OCI-LY7 (cell line): ENCODE data around the gene STOM. TPM values are rescaled to one million over a fixed set of nuclear protein-coding genes. Genes with fewer than 3 reads are reported as not detected.

ENCODE experiments used
- BruUV-seq: library from RNA; stranded (reverse); fragments of 400-500 nt; replicated peaks from 2 replicates; lab custom pipeline; 2021; lab: Mats Ljungman, UMichigan
- CTCF ChIA-PET: fragments of 300-600 bp; sonication (Branson Sonifier 250); formaldehyde crosslinking; loops from one replicate; lab custom pipeline; 2022; ENCODE audit warnings: antibody characterized with exemption; ENCODE audit not compliant: unreplicated experiment; lab: Charles Lee
- POLR2A ChIA-PET: fragments of 300-600 bp; sonication (Branson Sonifier 250); formaldehyde crosslinking; loops from one replicate; lab custom pipeline; 2022; ENCODE audit warnings: antibody characterized with exemption; lab: Charles Lee
- DNase-seq: peaks from one replicate; pipeline ENCODE4 v3.0.0-alpha.2; 2015; ENCODE audit warnings: low spot score
- H2AFZ ChIP-seq: fragments of 200-600 bp; sonication (generic), shearing (Covaris generic); 2 replicates; pipeline ENCODE4 v1.6.1; 2014; ENCODE audit warnings: mild to moderate bottlenecking, antibody characterized with exemption, low read length, moderate library complexity
- H3K27ac ChIP-seq: fragments of 200-600 bp; sonication (generic); 2 replicates; pipeline ENCODE4 v1.5.1; 2014; ENCODE audit warnings: mixed run types, low read depth, mild to moderate bottlenecking, moderate library complexity, low read length, inconsistent platforms; ENCODE audit not compliant: poor library complexity, severe bottlenecking
- H3K36me3 ChIP-seq: fragments of 200-600 bp; sonication (generic); 2 replicates; pipeline ENCODE4 v1.6.1; 2014; ENCODE audit warnings: mild to moderate bottlenecking, antibody characterized with exemption, low read length, moderate library complexity, mixed read lengths; ENCODE audit not compliant: insufficient read depth
- H3K4me1 ChIP-seq: fragments of 200-600 bp; sonication (generic); 2 replicates; pipeline ENCODE4 v1.5.1; 2014; ENCODE audit warnings: mild to moderate bottlenecking, low read length; ENCODE audit not compliant: insufficient read depth, poor library complexity, severe bottlenecking
- H3K4me2 ChIP-seq: fragments of 200-600 bp; sonication (generic); 2 replicates; pipeline ENCODE4 v1.6.1; 2014; ENCODE audit warnings: mild to moderate bottlenecking, low read length
- H3K4me3 ChIP-seq: fragments of 200-600 bp; sonication (generic); 2 replicates; pipeline ENCODE4 v1.5.1; 2014; ENCODE audit warnings: mild to moderate bottlenecking, low read depth, low read length; ENCODE audit not compliant: poor library complexity, severe bottlenecking
- H3K79me2 ChIP-seq: fragments of 200-600 bp; sonication (generic); 2 replicates; pipeline ENCODE4 v1.6.1; 2016; ENCODE audit warnings: low read depth, mild to moderate bottlenecking, low read length, moderate library complexity, mixed read lengths; ENCODE audit not compliant: insufficient read depth
- H3K9me2 ChIP-seq: fragments of 200-600 bp; sonication (generic); 2 replicates; pipeline ENCODE4 v1.6.1; 2016; ENCODE audit warnings: mild to moderate bottlenecking, low read length, mixed read lengths; ENCODE audit not compliant: insufficient read depth
- H3K9me3 ChIP-seq: fragments of 200-600 bp; sonication (generic); 2 replicates; pipeline ENCODE4 v1.6.1; 2014; ENCODE audit warnings: mild to moderate bottlenecking, mixed run types, low read length, mixed read lengths
- H4K20me1 ChIP-seq: fragments of 200-600 bp; sonication (generic); 2 replicates; pipeline ENCODE4 v1.6.1; 2014; ENCODE audit warnings: mild to moderate bottlenecking, antibody characterized with exemption, low read length, moderate library complexity, mixed read lengths; ENCODE audit not compliant: insufficient read depth
- CTCF ChIP-seq: fragments of 200-600 bp; sonication (generic); conservative IDR thresholded peaks from 2 replicates; pipeline ENCODE4 v1.5.1; 2014; ENCODE audit warnings: mild to moderate bottlenecking, antibody characterized with exemption, low read length, moderate library complexity, mixed read lengths
- EZH2phosphoT487 ChIP-seq: fragments of 200-600 bp; sonication (generic); IDR thresholded peaks from 2 replicates; pipeline ENCODE4 v1.6.1; 2018; ENCODE audit warnings: low read depth, borderline replicate concordance, mild to moderate bottlenecking, mixed run types, antibody characterized with exemption, low read length, moderate library complexity, mixed read lengths
- intact Hi-C: fragments of 100-400 bp; cut with micrococcal nuclease; formaldehyde crosslinking; loops from one replicate; pipeline ENCODE4 v1.10.0; 2022; ENCODE audit not compliant: unreplicated experiment
- total RNA-seq, 2 experiments: library from RNA; depleted of rRNA in 1 of 2; stranded (reverse); fragments of >200 nt in 1 of 2; shearing (Covaris generic) in 1 of 2; gene quantifications; 2 replicates each; pipeline ENCODE4 v1.2.3, GENCODE V29; 2014 to 2022

Gene STOM
- total RNA-seq, 2 experiments from 2014 or later: 5.7 to 7.3 TPM

GRCh38 chr9:121331992-121332685 is 37.9 kb downstream of the STOM start:
- POLR2A ChIA-PET: interaction anchor here (0.6 kb wide), 1 partner anchor 64 kb away, joined by 3 read pairs; no protein-coding TSS in a partner anchor
- TF ChIP-seq EZH2phosphoT487 (no peak), CTCF (no peak)
- peaks cover 9% of the 10 kb centered on the region for H3K4me1 ChIP-seq
- H3K4me3 ChIP-seq: no peak overlapping the region
- no peak overlapping the region for H3K4me2 ChIP-seq
- H3K36me3 ChIP-seq: no peaks in the 10 kb centered on the region
- DNase-seq: no peak
- no peak overlapping the region for H3K27ac ChIP-seq
- CTCF ChIA-PET: no interaction called here
- intact Hi-C loops: no loop called here
- H3K9me3 ChIP-seq: no peaks in the 10 kb centered on the region
- H2AFZ ChIP-seq: no peak overlapping the region
- BruUV-seq: no TSS peak
- H3K9me2 ChIP-seq: no peaks in the 10 kb centered on the region
- H4K20me1 ChIP-seq: no peaks in the 10 kb centered on the region
- no peaks in the 10 kb centered on the region for H3K79me2 ChIP-seq

GRCh38 chr9:121331549-121331948 is 38.5 kb downstream of the STOM start:
- no peaks in the 10 kb centered on the region for H3K9me3 ChIP-seq
- POLR2A ChIA-PET: interaction anchor here (0.6 kb wide), 1 partner anchor 64 kb away, joined by 3 read pairs; no protein-coding TSS in a partner anchor
- H3K4me2 ChIP-seq: no peak overlapping the region
- H3K27ac ChIP-seq: no peak overlapping the region
- no peaks in the 10 kb centered on the region for H3K36me3 ChIP-seq
- no peak overlapping the region for H3K4me3 ChIP-seq
- no peaks in the 10 kb centered on the region for H3K79me2 ChIP-seq
- H2AFZ ChIP-seq: no peak overlapping the region
- H4K20me1 ChIP-seq: no peaks in the 10 kb centered on the region
- no TSS peak for BruUV-seq
- H3K4me1 ChIP-seq: peaks cover 3% of the 10 kb centered on the region
- CTCF ChIA-PET: no interaction called here
- no peak for DNase-seq
- H3K9me2 ChIP-seq: no peaks in the 10 kb centered on the region
- intact Hi-C loops: no loop called here
- TF ChIP-seq EZH2phosphoT487 (no peak), CTCF (no peak)
